A549 (cell line): ENCODE results near the gene ECM1.

Source experiments
- ATOH8 ChIP-seq: fragments of 250-450 bp; sonication (Bioruptor Pico); IDR thresholded peaks from 2 replicates; pipeline ENCODE4 v1.5.0; 2020; ENCODE audit warnings: low read depth, mild to moderate bottlenecking, moderate library complexity
- BHLHE40 ChIP-seq: IDR thresholded peaks from 2 replicates; pipeline ENCODE4 v1.6.1; 2012; ENCODE audit warnings: low read depth, low read length, inconsistent platforms
- CTCF ChIP-seq: fragments of >200 bp; sonication (Bioruptor Twin); formaldehyde crosslinking; IDR thresholded peaks from 3 replicates; pipeline ENCODE4 v1.5.1; 2016
- ESRRA ChIP-seq: fragments of 150-350 bp; IDR thresholded peaks from 2 replicates; pipeline ENCODE4 v1.6.1; 2014; ENCODE audit warnings: mild to moderate bottlenecking, low read length, borderline replicate concordance
- FOSL2 ChIP-seq, 2 experiments: fragments of 450-650 bp in 1 of 2; fragments of >200 bp in 1 of 2; sonication (Bioruptor Twin) in 1 of 2; formaldehyde crosslinking; IDR thresholded peaks; 2 replicates each; pipeline versions ENCODE4 v1.5.0 to v1.6.1; 2016 to 2020; ENCODE audit warnings: mild to moderate bottlenecking in 1 of 2, moderate library complexity in 1 of 2
- GATA3 ChIP-seq: IDR thresholded peaks from 2 replicates; pipeline ENCODE4 v1.6.1; 2012; ENCODE audit warnings: borderline replicate concordance
- HOXA7 ChIP-seq: fragments of 250-450 bp; sonication (Bioruptor Pico); IDR thresholded peaks from 2 replicates; pipeline ENCODE4 v1.5.0; 2020; ENCODE audit warnings: mild to moderate bottlenecking, moderate library complexity
- MAFK ChIP-seq: fragments of 450-650 bp; IDR thresholded peaks from 2 replicates; pipeline ENCODE4 v1.6.1; 2014; ENCODE audit not compliant: partially characterized antibody
- MAX ChIP-seq: IDR thresholded peaks from 2 replicates; pipeline ENCODE4 v1.6.1; 2012
- MYC ChIP-seq: IDR thresholded peaks from 2 replicates; pipeline ENCODE4 v1.6.1; 2012; ENCODE audit warnings: mild to moderate bottlenecking, inconsistent platforms, low read length, improper control_type of control experiment, borderline replicate concordance
- POLR2A ChIP-seq: IDR thresholded peaks from 2 replicates; pipeline ENCODE4 v1.6.1; 2012; ENCODE audit warnings: mild to moderate bottlenecking, low read length
- SREBF2 ChIP-seq: fragments of 450-650 bp; IDR thresholded peaks from 2 replicates; pipeline ENCODE4 v1.6.1; 2014; ENCODE audit warnings: mild to moderate bottlenecking, moderate library complexity
- TF ChIP-seq, protein P1 (sequence below): fragments of 200-600 bp; sonication (generic); IDR thresholded peaks from 2 replicates; pipeline ENCODE4 v1.6.1; 2016; ENCODE audit warnings: antibody characterized with exemption, mild to moderate bottlenecking, moderate library complexity

DNA sequence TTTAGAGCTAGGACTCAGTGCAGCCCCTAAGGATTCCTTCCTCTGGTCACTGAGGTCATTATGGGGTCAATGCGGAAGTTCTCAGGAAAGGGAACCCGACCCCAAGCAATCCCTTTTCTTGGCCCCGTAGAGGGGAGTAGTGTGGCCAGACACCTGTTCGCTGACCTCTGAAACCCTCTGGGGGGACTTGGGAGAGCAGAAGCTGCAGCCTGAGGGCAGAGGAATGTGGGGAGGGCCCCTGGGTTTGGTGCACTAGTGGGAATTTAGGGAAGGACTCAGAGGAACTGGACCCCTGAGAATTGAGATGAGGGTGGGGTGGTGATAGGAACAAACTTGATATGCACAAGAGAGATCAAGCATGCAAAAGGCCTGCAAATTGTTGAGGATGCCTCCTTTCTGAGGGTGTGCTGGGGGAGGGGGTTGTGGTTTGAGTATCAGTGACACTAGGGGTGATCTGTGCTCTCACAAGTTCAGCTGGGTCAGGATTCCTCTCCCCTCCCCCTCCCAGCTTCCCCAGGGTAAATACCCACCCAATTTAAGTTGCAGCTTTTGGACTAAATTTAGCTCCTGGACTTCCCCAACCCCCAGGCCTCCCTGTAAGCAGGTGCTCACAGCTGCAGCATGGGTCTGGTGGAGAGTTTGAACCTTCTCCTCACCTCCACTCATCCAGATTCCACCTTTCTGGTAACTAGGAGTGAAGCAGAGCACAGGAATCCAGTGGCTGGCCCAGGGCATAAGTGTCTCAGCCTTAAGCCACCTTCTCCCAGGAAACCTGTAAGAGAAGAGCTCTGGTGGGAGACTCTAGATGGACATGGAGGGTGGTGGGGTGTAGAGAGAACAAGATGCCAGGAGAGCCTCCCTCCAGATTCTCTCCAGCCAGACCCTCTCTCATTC, 54.8 kb downstream of the ECM1 start:
- TF ChIP-seq CTCF = no peak
- no peak for TF ChIP-seq BHLHE40
- TF ChIP-seq, protein P1, sequence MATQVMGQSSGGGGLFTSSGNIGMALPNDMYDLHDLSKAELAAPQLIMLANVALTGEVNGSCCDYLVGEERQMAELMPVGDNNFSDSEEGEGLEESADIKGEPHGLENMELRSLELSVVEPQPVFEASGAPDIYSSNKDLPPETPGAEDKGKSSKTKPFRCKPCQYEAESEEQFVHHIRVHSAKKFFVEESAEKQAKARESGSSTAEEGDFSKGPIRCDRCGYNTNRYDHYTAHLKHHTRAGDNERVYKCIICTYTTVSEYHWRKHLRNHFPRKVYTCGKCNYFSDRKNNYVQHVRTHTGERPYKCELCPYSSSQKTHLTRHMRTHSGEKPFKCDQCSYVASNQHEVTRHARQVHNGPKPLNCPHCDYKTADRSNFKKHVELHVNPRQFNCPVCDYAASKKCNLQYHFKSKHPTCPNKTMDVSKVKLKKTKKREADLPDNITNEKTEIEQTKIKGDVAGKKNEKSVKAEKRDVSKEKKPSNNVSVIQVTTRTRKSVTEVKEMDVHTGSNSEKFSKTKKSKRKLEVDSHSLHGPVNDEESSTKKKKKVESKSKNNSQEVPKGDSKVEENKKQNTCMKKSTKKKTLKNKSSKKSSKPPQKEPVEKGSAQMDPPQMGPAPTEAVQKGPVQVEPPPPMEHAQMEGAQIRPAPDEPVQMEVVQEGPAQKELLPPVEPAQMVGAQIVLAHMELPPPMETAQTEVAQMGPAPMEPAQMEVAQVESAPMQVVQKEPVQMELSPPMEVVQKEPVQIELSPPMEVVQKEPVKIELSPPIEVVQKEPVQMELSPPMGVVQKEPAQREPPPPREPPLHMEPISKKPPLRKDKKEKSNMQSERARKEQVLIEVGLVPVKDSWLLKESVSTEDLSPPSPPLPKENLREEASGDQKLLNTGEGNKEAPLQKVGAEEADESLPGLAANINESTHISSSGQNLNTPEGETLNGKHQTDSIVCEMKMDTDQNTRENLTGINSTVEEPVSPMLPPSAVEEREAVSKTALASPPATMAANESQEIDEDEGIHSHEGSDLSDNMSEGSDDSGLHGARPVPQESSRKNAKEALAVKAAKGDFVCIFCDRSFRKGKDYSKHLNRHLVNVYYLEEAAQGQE = no peak; the same call in 1 of the 2 replicates
- no peak for TF ChIP-seq MAFK
- TF ChIP-seq POLR2A = no peak
- TF ChIP-seq MYC = no peak
- no peak for TF ChIP-seq ATOH8 (CRISPR knock-in tag)
- 0 out of 2 replicates have a peak, but pooled peaks have one; percentile 74 for TF ChIP-seq HOXA7 (CRISPR knock-in tag)
- TF ChIP-seq SREBF2 = no peak
- TF ChIP-seq ESRRA = no peak
- no peak for TF ChIP-seq FOSL2 (IDR thresholded peaks at IDR 0.05)
- no peak for TF ChIP-seq FOSL2 (CRISPR knock-in tag; IDR thresholded peaks at IDR 0.05)
- TF ChIP-seq MAX = no peak
- no peak for TF ChIP-seq GATA3
